ENCODE measurements around the gene TBC1D22A.

The TBC1D22A gene

GRCh38 chr22:47160781-47161520, 398.5 kb downstream of the TBC1D22A start:
- H3K36me3 ChIP-seq, result peaks cover 0 to 8% (median 0%) of the 10 kb centered on the region in 3 donors
- no peak overlapping the region for H3K4me3 ChIP-seq
- peak; percentile 13 to 34 for DNase-seq
- no peaks in the 10 kb centered on the region for H3K9me3 ChIP-seq
- intact Hi-C loops (cut with DNase I; ENCODE audit: low total_unique reads), result no loop called here
- H3K4me1 ChIP-seq, result no peaks in the 10 kb centered on the region
- no peaks in the 10 kb centered on the region for H3K27me3 ChIP-seq
- H3K27ac ChIP-seq, result no peak overlapping the region
- TF ChIP-seq, protein P1, sequence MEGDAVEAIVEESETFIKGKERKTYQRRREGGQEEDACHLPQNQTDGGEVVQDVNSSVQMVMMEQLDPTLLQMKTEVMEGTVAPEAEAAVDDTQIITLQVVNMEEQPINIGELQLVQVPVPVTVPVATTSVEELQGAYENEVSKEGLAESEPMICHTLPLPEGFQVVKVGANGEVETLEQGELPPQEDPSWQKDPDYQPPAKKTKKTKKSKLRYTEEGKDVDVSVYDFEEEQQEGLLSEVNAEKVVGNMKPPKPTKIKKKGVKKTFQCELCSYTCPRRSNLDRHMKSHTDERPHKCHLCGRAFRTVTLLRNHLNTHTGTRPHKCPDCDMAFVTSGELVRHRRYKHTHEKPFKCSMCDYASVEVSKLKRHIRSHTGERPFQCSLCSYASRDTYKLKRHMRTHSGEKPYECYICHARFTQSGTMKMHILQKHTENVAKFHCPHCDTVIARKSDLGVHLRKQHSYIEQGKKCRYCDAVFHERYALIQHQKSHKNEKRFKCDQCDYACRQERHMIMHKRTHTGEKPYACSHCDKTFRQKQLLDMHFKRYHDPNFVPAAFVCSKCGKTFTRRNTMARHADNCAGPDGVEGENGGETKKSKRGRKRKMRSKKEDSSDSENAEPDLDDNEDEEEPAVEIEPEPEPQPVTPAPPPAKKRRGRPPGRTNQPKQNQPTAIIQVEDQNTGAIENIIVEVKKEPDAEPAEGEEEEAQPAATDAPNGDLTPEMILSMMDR (IDR thresholded peaks at IDR 0.05), result no peak

- intact Hi-C loops (cut with DNase I; ENCODE audit: low total_unique reads), result no loop called here
- DNase-seq, result peak in 1 of 2 donors; percentile 44
- peaks cover 0 to 8% (median 4%) of the 10 kb centered on the region in 3 donors for H3K36me3 ChIP-seq
- H3K27me3 ChIP-seq, result no peaks in the 10 kb centered on the region
- H3K4me1 ChIP-seq, result no peaks in the 10 kb centered on the region
- no peaks in the 10 kb centered on the region for H3K9me3 ChIP-seq
- H3K4me3 ChIP-seq, result no peak overlapping the region
- TF ChIP-seq, protein P1 (IDR thresholded peaks at IDR 0.05), result no peak
- H3K27ac ChIP-seq, result no peak overlapping the region
Measured at GRCh38 chr22:47161631-47162030, 399.2 kb downstream of the TBC1D22A start.

DNA sequence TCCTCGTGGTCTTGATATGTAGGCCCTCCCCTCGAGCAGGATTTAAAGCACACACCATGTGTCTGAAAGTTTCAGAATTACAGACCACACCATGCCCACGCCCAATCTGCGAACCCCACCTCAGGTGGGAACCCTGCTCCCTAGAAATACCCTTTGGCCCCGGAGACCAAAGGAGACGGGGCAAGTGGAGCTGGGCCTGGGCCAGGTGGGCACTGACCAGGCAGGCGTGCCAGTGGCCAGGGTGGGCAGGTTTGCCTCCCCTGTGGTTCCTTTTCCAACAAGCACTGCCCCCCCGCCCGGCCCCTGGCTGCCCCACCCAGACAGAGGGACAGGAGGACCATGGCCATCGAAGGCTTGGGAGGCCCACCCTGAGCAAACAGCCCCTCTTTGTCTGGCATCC, 400.4 kb downstream of the TBC1D22A start:
- intact Hi-C loops (cut with DNase I; ENCODE audit: low total_unique reads), result no loop called here
- TF ChIP-seq, protein P1 (IDR thresholded peaks at IDR 0.05), result no peak
- Histone ChIP-seq H3K4me1 (no peaks in the 10 kb centered on the region), H3K4me3 (no peak overlapping the region), H3K9me3 (no peaks in the 10 kb centered on the region), H3K36me3 (peaks cover 0 to 13% (median 4%) of the 10 kb centered on the region in 3 donors), H3K27ac (no peak overlapping the region), H3K27me3 (no peaks in the 10 kb centered on the region)
- DNase-seq, result peak; percentile 16 to 47

GRCh38 chr22:47163481-47163855, 401.0 kb downstream of the TBC1D22A start:
- DNase-seq, result peak; percentile 14 to 49
- TF ChIP-seq, protein P1 (IDR thresholded peaks at IDR 0.05), result no peak
- H3K9me3 ChIP-seq, result no peaks in the 10 kb centered on the region
- intact Hi-C loops (cut with DNase I; ENCODE audit: low total_unique reads), result no loop called here
- no peak overlapping the region for H3K4me3 ChIP-seq
- H3K4me1 ChIP-seq, result no peaks in the 10 kb centered on the region
- H3K27me3 ChIP-seq, result no peaks in the 10 kb centered on the region
- peaks cover 0 to 13% (median 4%) of the 10 kb centered on the region in 3 donors for H3K36me3 ChIP-seq
- no peak overlapping the region for H3K27ac ChIP-seq

- H3K27ac ChIP-seq, result no peak overlapping the region
- H3K36me3 ChIP-seq, result peaks cover 3 to 17% (median 9%) of the 10 kb centered on the region in 3 donors
- TF ChIP-seq, protein P1 (IDR thresholded peaks at IDR 0.05), result no peak
- no peaks in the 10 kb centered on the region for H3K27me3 ChIP-seq
- H3K4me1 ChIP-seq, result no peaks in the 10 kb centered on the region
- no peaks in the 10 kb centered on the region for H3K9me3 ChIP-seq
- DNase-seq, result peak; percentile 15 to 53
- intact Hi-C loops (cut with DNase I; ENCODE audit: low total_unique reads), result no loop called here
- H3K4me3 ChIP-seq, result no peak overlapping the region
Measured at GRCh38 chr22:47163856-47164513, 401.5 kb downstream of the TBC1D22A start.
